ENCODE data around the gene FBXL15. TPM values are rescaled to one million over a fixed set of nuclear protein-coding genes. Genes with fewer than 3 reads are reported as not detected.

FBXL15 gene
- total and polyA plus RNA-seq, 2 of the 13 experiments (the other 11 are each of a cell fraction or from before 2014, with no cell fraction given), result 4.3 to 8.3 TPM

DNA sequence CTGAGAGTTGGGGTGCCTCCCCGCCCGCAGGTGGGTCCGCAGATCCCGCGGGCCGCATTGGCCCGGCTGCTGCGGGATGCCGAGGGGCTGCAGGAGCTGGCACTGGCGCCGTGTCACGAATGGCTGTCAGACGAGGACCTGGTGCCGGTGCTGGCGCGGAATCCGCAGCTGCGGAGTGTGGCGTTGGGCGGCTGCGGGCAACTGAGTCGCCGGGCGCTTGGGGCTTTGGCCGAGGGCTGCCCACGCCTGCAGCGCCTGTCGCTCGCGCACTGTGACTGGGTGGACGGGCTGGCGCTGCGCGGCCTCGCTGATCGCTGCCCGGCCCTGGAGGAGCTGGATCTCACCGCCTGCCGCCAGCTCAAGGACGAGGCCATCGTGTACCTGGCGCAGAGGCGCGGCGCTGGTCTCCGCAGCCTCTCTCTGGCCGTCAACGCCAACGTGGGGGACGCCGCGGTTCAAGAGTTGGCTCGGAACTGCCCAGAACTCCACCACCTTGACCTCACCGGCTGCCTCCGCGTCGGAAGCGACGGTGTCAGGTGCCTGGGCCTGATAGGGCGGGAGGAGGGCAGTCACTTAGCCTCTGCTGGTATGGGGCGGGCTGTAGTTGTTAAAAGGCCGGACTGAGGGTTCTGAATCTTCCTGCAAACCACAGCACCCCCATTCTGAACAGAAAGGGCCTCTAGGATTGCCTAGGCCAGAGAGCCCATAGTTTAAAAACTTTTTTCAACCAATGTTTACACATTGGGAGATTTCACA, 1.3 kb downstream of the FBXL15 start (continued):
- TF ChIP-seq ARID4A (CRISPR knock-in tag; IDR thresholded peaks at IDR 0.05; ENCODE audit: borderline replicate concordance) (peak; percentile 4; the same call in 1 of the 2 replicates), ZNF768 (CRISPR knock-in tag; IDR thresholded peaks at IDR 0.05) (peak; percentile 65; the same call in 1 of the 2 replicates), HOXA3 (CRISPR knock-in tag; IDR thresholded peaks at IDR 0.05) (no peak), ZNF660 (CRISPR knock-in tag; IDR thresholded peaks at IDR 0.05; ENCODE audit: borderline replicate concordance, low read depth) (no peak), MTA1 (CRISPR knock-in tag; IDR thresholded peaks at IDR 0.05; ENCODE audit: borderline replicate concordance) (no peak), ZNF879 (CRISPR knock-in tag; IDR thresholded peaks at IDR 0.05) (no peak), ZNF3 (CRISPR knock-in tag; IDR thresholded peaks at IDR 0.05) (no peak), ZNF44 (CRISPR knock-in tag; IDR thresholded peaks at IDR 0.05) (no peak), ZNF350 (CRISPR knock-in tag; IDR thresholded peaks at IDR 0.05; ENCODE audit: borderline replicate concordance, low read depth) (no peak), FIP1L1 (IDR thresholded peaks at IDR 0.05; ENCODE audit: borderline replicate concordance, insufficient read depth, low read depth, low read length) (no peak), RBM39 (IDR thresholded peaks at IDR 0.05; ENCODE audit: low read depth, low read length, poor library complexity, severe bottlenecking) (no peak), TOPORS (CRISPR knock-in tag; IDR thresholded peaks at IDR 0.05) (no peak), ZNF382 (CRISPR knock-in tag; IDR thresholded peaks at IDR 0.05; ENCODE audit: borderline replicate concordance) (no peak), NFATC3 (CRISPR knock-in tag; IDR thresholded peaks at IDR 0.05) (no peak), POLR2AphosphoS5 (IDR thresholded peaks at IDR 0.05; ENCODE audit: low read depth, low read length) (no peak)
- TF ChIP-seq, protein P1, sequence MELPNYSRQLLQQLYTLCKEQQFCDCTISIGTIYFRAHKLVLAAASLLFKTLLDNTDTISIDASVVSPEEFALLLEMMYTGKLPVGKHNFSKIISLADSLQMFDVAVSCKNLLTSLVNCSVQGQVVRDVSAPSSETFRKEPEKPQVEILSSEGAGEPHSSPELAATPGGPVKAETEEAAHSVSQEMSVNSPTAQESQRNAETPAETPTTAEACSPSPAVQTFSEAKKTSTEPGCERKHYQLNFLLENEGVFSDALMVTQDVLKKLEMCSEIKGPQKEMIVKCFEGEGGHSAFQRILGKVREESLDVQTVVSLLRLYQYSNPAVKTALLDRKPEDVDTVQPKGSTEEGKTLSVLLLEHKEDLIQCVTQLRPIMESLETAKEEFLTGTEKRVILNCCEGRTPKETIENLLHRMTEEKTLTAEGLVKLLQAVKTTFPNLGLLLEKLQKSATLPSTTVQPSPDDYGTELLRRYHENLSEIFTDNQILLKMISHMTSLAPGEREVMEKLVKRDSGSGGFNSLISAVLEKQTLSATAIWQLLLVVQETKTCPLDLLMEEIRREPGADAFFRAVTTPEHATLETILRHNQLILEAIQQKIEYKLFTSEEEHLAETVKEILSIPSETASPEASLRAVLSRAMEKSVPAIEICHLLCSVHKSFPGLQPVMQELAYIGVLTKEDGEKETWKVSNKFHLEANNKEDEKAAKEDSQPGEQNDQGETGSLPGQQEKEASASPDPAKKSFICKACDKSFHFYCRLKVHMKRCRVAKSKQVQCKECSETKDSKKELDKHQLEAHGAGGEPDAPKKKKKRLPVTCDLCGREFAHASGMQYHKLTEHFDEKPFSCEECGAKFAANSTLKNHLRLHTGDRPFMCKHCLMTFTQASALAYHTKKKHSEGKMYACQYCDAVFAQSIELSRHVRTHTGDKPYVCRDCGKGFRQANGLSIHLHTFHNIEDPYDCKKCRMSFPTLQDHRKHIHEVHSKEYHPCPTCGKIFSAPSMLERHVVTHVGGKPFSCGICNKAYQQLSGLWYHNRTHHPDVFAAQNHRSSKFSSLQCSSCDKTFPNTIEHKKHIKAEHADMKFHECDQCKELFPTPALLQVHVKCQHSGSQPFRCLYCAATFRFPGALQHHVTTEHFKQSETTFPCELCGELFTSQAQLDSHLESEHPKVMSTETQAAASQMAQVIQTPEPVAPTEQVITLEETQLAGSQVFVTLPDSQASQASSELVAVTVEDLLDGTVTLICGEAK (IDR thresholded peaks at IDR 0.05), result no peak
- TF ChIP-seq, protein P1 (CRISPR knock-in tag; IDR thresholded peaks at IDR 0.05), result peak; percentile 3; the same call in 1 of the 2 replicates

Measured in HepG2 (cell line).